ENCODE data around the gene ADRB2. TPM values are rescaled to one million over a fixed set of nuclear protein-coding genes. Genes with fewer than 3 reads are reported as not detected.

The ADRB2 gene
- total RNA-seq (2021) (2.8 and 3.1 TPM in 2 replicates), Bru-seq, nascent RNA (percentile 79 among the genes with signal in this experiment), BruChase-seq, experiment 1, labeled RNA remaining after a 2-hour chase (percentile 86 among the genes with signal in this experiment), BruChase-seq, experiment 2, labeled RNA remaining after a 6-hour chase (percentile 59 among the genes with signal in this experiment)
- long read RNA-seq, transcript ADRB2-201 (1 exons, 3,443 nt): major isoform, 8 of 13 reads
- long read RNA-seq, partial matches to known transcripts: 0 of 13 reads
- long read RNA-seq, other reads (novel, unspliced or antisense): 5 of 13 reads

- no TSS peak for BruUV-seq (replicated peaks)
- POLR2A ChIA-PET (ENCODE audit: unreplicated experiment): interaction anchor here (0.6 to 1.2 kb wide), 10 partner anchors 14 to 648 kb away, joined by 3 to 12 read pairs (median 4); no protein-coding TSS in a partner anchor
- intact Hi-C loops (cut with micrococcal nuclease; ENCODE audit: unreplicated experiment): loop anchor here (1.0 to 5.0 kb wide), 8 partner anchors 17 to 446 kb away; partner anchors contain the start of gene AFAP1L1
Observed at GRCh38 chr5:148826053-148826738, at the start of gene ADRB2. Gene ADRB2, plus strand, starts transcription at chr5:148826611. Its CDS starts 221 bp downstream, at chr5:148826832.

DNA sequence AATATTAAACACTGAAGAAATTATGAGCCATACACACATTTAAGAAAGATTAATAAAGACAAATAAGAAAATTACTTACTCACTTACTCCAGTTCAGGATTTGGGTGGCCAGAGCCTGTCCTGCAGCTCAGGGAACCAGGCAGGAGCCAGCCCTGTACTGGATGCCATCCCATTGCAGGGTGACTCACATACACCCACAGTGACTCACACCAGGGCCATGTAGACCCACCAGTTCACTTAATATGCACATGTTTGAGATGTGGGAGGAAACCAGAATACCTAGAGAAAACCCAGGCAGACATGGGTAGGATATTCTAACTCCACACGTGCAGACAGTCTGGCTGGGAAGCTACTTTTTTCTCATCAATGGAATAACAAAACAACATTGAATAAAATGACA lies 49.6 kb upstream of the ADRB2 start:
- Histone ChIP-seq H3K27me3 (ENCODE audit: insufficient read depth, low read depth) (no peaks in the 10 kb centered on the region), H3K4me1 (replicated peaks; ENCODE audit: insufficient read depth) (peaks cover 19% of the 10 kb centered on the region), H4K20me1 (ENCODE audit: insufficient read depth) (no peaks in the 10 kb centered on the region), H3K36me3 (ENCODE audit: low read depth) (no peaks in the 10 kb centered on the region), H3K27ac (peak overlapping the region; percentile 78), H3K4me2 (peak overlapping the region; percentile 47), H3K4me3 (no peak overlapping the region), H3K79me2 (ENCODE audit: low read depth) (no peaks in the 10 kb centered on the region), H3K9me3 (ENCODE audit: insufficient read depth, low read depth) (no peaks in the 10 kb centered on the region), H3F3A (ENCODE audit: insufficient read depth, low read depth) (peaks cover 13% of the 10 kb centered on the region), H3K9me2 (ENCODE audit: insufficient read depth) (no peaks in the 10 kb centered on the region), H2AFZ (no peak overlapping the region)
- BruUV-seq (replicated peaks): no TSS peak
- TF ChIP-seq EZH2 (IDR thresholded peaks at IDR 0.05; ENCODE audit: low read depth) (no peak), CTCF (conservative IDR thresholded peaks at IDR 0.05) (no peak)
- ChIA-PET POLR2A (ENCODE audit: unreplicated experiment) (interaction anchor here (0.5 to 0.6 kb wide), 2 partner anchors 16 to 28 kb away, joined by 3 to 4 read pairs; no protein-coding TSS in a partner anchor), CTCF (interaction anchor here (1.0 kb wide), 1 partner anchor 259 kb away, joined by 3 read pairs; no protein-coding TSS in a partner anchor)
- DNase-seq: peak; percentile 86 to 93
- intact Hi-C loops (cut with micrococcal nuclease; ENCODE audit: unreplicated experiment): loop anchor here (1.0 kb wide), 1 partner anchor 50 kb away; the partner anchor contains the start of gene ADRB2

More at GRCh38 chr5:148826053-148826738, at the start of gene ADRB2:
- Histone ChIP-seq H4K20me1 (ENCODE audit: insufficient read depth) (peaks cover 26% of the 10 kb centered on the region), H3K4me3 (peak within 1 kb of the TSS; percentile 63), H2AFZ (peak within 1 kb of the TSS; percentile 88), H3K36me3 (ENCODE audit: low read depth) (peaks cover 1% of the 10 kb centered on the region; the same call in 1 of the 2 replicates), H3F3A (ENCODE audit: insufficient read depth, low read depth) (peaks cover 11% of the 10 kb centered on the region; the same call in 1 of the 2 replicates), H3K79me2 (ENCODE audit: low read depth) (peaks cover 47% of the 10 kb centered on the region), H3K9me3 (ENCODE audit: insufficient read depth, low read depth) (no peaks in the 10 kb centered on the region), H3K9me2 (ENCODE audit: insufficient read depth) (no peaks in the 10 kb centered on the region), H3K27ac (peak within 1 kb of the TSS; percentile 68), H3K4me1 (replicated peaks; ENCODE audit: insufficient read depth) (peaks cover 24% of the 10 kb centered on the region), H3K27me3 (ENCODE audit: insufficient read depth, low read depth) (no peaks in the 10 kb centered on the region), H3K4me2 (peak within 1 kb of the TSS; percentile 91)
- TF ChIP-seq CTCF (conservative IDR thresholded peaks at IDR 0.05) (no peak), EZH2 (IDR thresholded peaks at IDR 0.05; ENCODE audit: low read depth) (no peak)
- CTCF ChIA-PET: interaction anchor here (0.5 to 2.0 kb wide), 8 partner anchors 17 to 1003 kb away, joined by 3 to 12 read pairs (median 4); no protein-coding TSS in a partner anchor
- peak; percentile 90 to 98 for DNase-seq

DNA sequence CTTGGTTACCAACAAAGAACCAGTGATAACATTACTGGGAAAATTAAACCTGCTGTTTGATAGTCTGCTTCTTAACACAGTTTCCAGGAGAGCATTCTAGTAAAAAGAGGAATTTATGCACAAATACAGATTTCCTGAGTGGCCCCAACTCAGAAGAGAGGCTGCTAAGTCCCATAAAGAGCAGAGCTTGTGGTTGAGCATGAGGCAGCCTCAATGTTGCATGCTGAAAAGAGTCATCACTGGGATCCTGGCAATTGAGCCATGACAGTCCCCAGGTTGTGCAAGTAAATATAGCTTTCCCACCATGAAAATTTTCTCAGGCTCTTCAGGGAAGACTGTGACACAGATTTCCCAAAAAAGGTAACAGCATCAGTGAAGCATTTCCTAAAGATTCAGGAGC lies 47.5 kb upstream of the ADRB2 start:
- H3F3A ChIP-seq (ENCODE audit: insufficient read depth, low read depth): peaks cover 13% of the 10 kb centered on the region
- H3K27ac ChIP-seq: no peak overlapping the region
- ChIA-PET CTCF (no interaction called here), POLR2A (ENCODE audit: unreplicated experiment) (no interaction called here)
- no peak for DNase-seq
- no peaks in the 10 kb centered on the region for H3K9me2 ChIP-seq (ENCODE audit: insufficient read depth)
- intact Hi-C loops (cut with micrococcal nuclease; ENCODE audit: unreplicated experiment): no loop called here
- no peak overlapping the region for H3K4me3 ChIP-seq
- no peaks in the 10 kb centered on the region for H3K9me3 ChIP-seq (ENCODE audit: insufficient read depth, low read depth)
- H3K4me2 ChIP-seq: no peak overlapping the region
- peaks cover 19% of the 10 kb centered on the region for H3K4me1 ChIP-seq (replicated peaks; ENCODE audit: insufficient read depth)
- no TSS peak for BruUV-seq (replicated peaks)
- H4K20me1 ChIP-seq (ENCODE audit: insufficient read depth): no peaks in the 10 kb centered on the region
- no peaks in the 10 kb centered on the region for H3K36me3 ChIP-seq (ENCODE audit: low read depth)
- TF ChIP-seq CTCF (conservative IDR thresholded peaks at IDR 0.05): no peak
- TF ChIP-seq EZH2 (IDR thresholded peaks at IDR 0.05; ENCODE audit: low read depth): no peak
- H3K79me2 ChIP-seq (ENCODE audit: low read depth): no peaks in the 10 kb centered on the region
- no peaks in the 10 kb centered on the region for H3K27me3 ChIP-seq (ENCODE audit: insufficient read depth, low read depth)
- no peak overlapping the region for H2AFZ ChIP-seq
